HG02588 (cell line): Measurements from ENCODE around the gene SYT3.
"Not testable (repeated sequence)": the region's sequence is repeated elsewhere in the genome, so short reads cannot be mapped to it uniquely, and the experiment has no call there.

Experiments used
- ATAC-seq: cut with Tn5 transposase; IDR thresholded peaks from one replicate; pipeline ENCODE4 v1.9.1; 2021; ENCODE audit warnings: mild to moderate bottlenecking, moderate library complexity; ENCODE audit not compliant: unreplicated experiment

SYT3 gene

GRCh38 chr19:50604264-50605073 lies 35.2 kb downstream of the SYT3 start:
- ATAC-seq = not testable (repeated sequence)

GRCh38 chr19:50602935-50603334 lies 36.7 kb downstream of the SYT3 start:
- ATAC-seq = no peak

- no peak for ATAC-seq
Observed at GRCh38 chr19:50602496-50602895, 37.2 kb downstream of the SYT3 start.

GRCh38 chr19:50602089-50602422 lies 37.6 kb downstream of the SYT3 start:
- no peak for ATAC-seq

- ATAC-seq = no peak
Observed at GRCh38 chr19:50601407-50602088, 38.1 kb downstream of the SYT3 start.

GRCh38 chr19:50599427-50599826 lies 40.3 kb downstream of the SYT3 start:
- no peak for ATAC-seq

GRCh38 chr19:50590191-50590590 lies 49.5 kb downstream of the SYT3 start:
- ATAC-seq = no peak

- ATAC-seq = not testable (repeated sequence)
Observed at GRCh38 chr19:50581795-50582660, 57.7 kb downstream of the SYT3 start.

- no peak for ATAC-seq
Observed at GRCh38 chr19:50580970-50581634, 58.6 kb downstream of the SYT3 start.

GRCh38 chr19:50580240-50580639 lies 59.4 kb downstream of the SYT3 start:
- ATAC-seq = no peak

- ATAC-seq = not testable (repeated sequence)
Observed at GRCh38 chr19:50576769-50577168, 62.9 kb downstream of the SYT3 start.

GRCh38 chr19:50573741-50574461 lies 65.8 kb downstream of the SYT3 start:
- no peak for ATAC-seq
